HepG2 (cell line): ENCODE measurements around the gene CARHSP1. TPM values are rescaled to one million over a fixed set of nuclear protein-coding genes. Genes with fewer than 3 reads are reported as not detected.

Experiments
- BCL3 ChIP-seq: sonication (generic); formaldehyde crosslinking; IDR thresholded peaks from 2 replicates; pipeline ENCODE4 v1.5.1; 2020; ENCODE audit warnings: mild to moderate bottlenecking, missing genetic modification reagents, moderate library complexity
- CREB3 ChIP-seq: sonication (generic); formaldehyde crosslinking; IDR thresholded peaks from 2 replicates; pipeline ENCODE4 v1.5.0; 2020; ENCODE audit warnings: missing genetic modification reagents
- CREM ChIP-seq, 2 experiments: sonication (generic) in 1 of 2; formaldehyde crosslinking in 1 of 2; IDR thresholded peaks; 2 replicates each; pipeline versions ENCODE4 v1.4.0 to v1.6.1; 2016 to 2020; ENCODE audit warnings: antibody characterized with exemption in 1 of 2, mild to moderate bottlenecking in 1 of 2, missing genetic modification reagents in 1 of 2
- DMAP1 ChIP-seq: IDR thresholded peaks from 2 replicates; pipeline ENCODE4 v1.6.1; 2016
- E2F1 ChIP-seq: sonication (generic); formaldehyde crosslinking; IDR thresholded peaks from 2 replicates; pipeline ENCODE4 v1.5.0; 2020; ENCODE audit warnings: missing genetic modification reagents
- KLF6 ChIP-seq: IDR thresholded peaks from 2 replicates; pipeline ENCODE4 v1.8.0; 2016; ENCODE audit warnings: missing biosample characterization, missing genetic modification reagents
- MTERF4 ChIP-seq: sonication (generic); formaldehyde crosslinking; IDR thresholded peaks from 2 replicates; pipeline ENCODE4 v1.8.0; 2023; ENCODE audit warnings: mild to moderate bottlenecking, missing genetic modification reagents
- PLRG1 ChIP-seq: fragments of 450-650 bp; conservative IDR thresholded peaks from 2 replicates; pipeline ENCODE4 v1.6.1; 2016
- TARDBP ChIP-seq: sonication (generic); formaldehyde crosslinking; IDR thresholded peaks from 2 replicates; pipeline ENCODE4 v1.8.0; 2022; ENCODE audit warnings: mild to moderate bottlenecking, missing genetic modification reagents
- YEATS2 ChIP-seq: sonication (generic); formaldehyde crosslinking; IDR thresholded peaks from 2 replicates; pipeline ENCODE4 v1.4.0; 2020; ENCODE audit warnings: missing genetic modification reagents, borderline replicate concordance
- ZBTB37 ChIP-seq: sonication (generic); formaldehyde crosslinking; IDR thresholded peaks from 2 replicates; pipeline ENCODE4 v1.4.0; 2020; ENCODE audit warnings: mild to moderate bottlenecking, missing genetic modification reagents
- ZNF318 ChIP-seq: sonication (generic); formaldehyde crosslinking; IDR thresholded peaks from 2 replicates; pipeline ENCODE4 v1.4.0; 2020; ENCODE audit warnings: mild to moderate bottlenecking, missing genetic modification reagents
- ZNF749 ChIP-seq: sonication (generic); formaldehyde crosslinking; IDR thresholded peaks from 2 replicates; pipeline ENCODE4 v1.8.0; 2022; ENCODE audit warnings: mild to moderate bottlenecking, missing genetic modification reagents, moderate library complexity, borderline replicate concordance
- polyA plus RNA-seq, 8 experiments: library from polyadenylated mRNA; depleted of rRNA in 3 of 8; stranded (reverse) in 7 of 8; unstranded in 1 of 8; fragments of >200 nt; fragmentation: Illumina TruSeq in 4 of 8; extraction: Trizol in 4 of 8; gene quantifications; 2 replicates each; pipeline versions ENCODE4 v1.2.1 to v1.2.3, GENCODE V29; 2011 to 2016; ENCODE audit warnings: low read depth in 4 of 8, missing spikeins in 1 of 8, mixed read lengths in 1 of 8; ENCODE audit not compliant: insufficient read depth in 1 of 8
- total RNA-seq, 5 experiments: library from RNA; depleted of rRNA; stranded (reverse); fragments of >200 nt; fragmentation: Illumina TruSeq; extraction: Trizol; gene quantifications; 2 replicates each; pipeline ENCODE4 v1.2.3, GENCODE V29; 2016; ENCODE audit warnings: low read depth in 1 of 5

Gene CARHSP1
- total and polyA plus RNA-seq, 2 of the 13 experiments (the other 11 are each of a cell fraction or from before 2014, with no cell fraction given) = 173 to 345 TPM

- TF ChIP-seq ZNF749 (CRISPR knock-in tag) = peak; percentile 75; the same call in 1 of the 2 replicates
- TF ChIP-seq YEATS2 (CRISPR knock-in tag) = peak; percentile 69; the same call in 1 of the 2 replicates
- no peak for TF ChIP-seq PLRG1
- TF ChIP-seq MTERF4 (CRISPR knock-in tag) = no peak; the same call in 1 of the 2 replicates
- TF ChIP-seq DMAP1 = peak; percentile 37; the same call in 1 of the 2 replicates
- TF ChIP-seq E2F1 (CRISPR knock-in tag) = no peak
- no peak for TF ChIP-seq ZBTB37 (CRISPR knock-in tag)
- peak; percentile 89; the same call in 1 of the 2 replicates for TF ChIP-seq KLF6 (CRISPR knock-in tag)
- TF ChIP-seq CREM (IDR thresholded peaks at IDR 0.05) = peak; percentile 59; the same call in 1 of the 2 replicates
- TF ChIP-seq CREM (CRISPR knock-in tag; IDR thresholded peaks at IDR 0.05) = no peak
- peak; percentile 100 for TF ChIP-seq TARDBP (CRISPR knock-in tag)
- TF ChIP-seq BCL3 (CRISPR knock-in tag) = peak; percentile 96
- 0 out of 2 replicates have a peak, but pooled peaks have one; percentile 65 for TF ChIP-seq CREB3 (CRISPR knock-in tag)
- peak; percentile 95 for TF ChIP-seq ZNF318
Measured at GRCh38 chr16:8850279-8850885, 18.4 kb downstream of the CARHSP1 start (continued).
